ENCODE data around the gene SPTLC2. TPM values are rescaled to one million over a fixed set of nuclear protein-coding genes. Genes with fewer than 3 reads are reported as not detected.

SPTLC2 gene
- total and polyA plus RNA-seq, 2 of the 8 experiments (the other 6 are each of a cell fraction or from before 2014, with no cell fraction given) = 8.9 to 35.1 TPM

DNA sequence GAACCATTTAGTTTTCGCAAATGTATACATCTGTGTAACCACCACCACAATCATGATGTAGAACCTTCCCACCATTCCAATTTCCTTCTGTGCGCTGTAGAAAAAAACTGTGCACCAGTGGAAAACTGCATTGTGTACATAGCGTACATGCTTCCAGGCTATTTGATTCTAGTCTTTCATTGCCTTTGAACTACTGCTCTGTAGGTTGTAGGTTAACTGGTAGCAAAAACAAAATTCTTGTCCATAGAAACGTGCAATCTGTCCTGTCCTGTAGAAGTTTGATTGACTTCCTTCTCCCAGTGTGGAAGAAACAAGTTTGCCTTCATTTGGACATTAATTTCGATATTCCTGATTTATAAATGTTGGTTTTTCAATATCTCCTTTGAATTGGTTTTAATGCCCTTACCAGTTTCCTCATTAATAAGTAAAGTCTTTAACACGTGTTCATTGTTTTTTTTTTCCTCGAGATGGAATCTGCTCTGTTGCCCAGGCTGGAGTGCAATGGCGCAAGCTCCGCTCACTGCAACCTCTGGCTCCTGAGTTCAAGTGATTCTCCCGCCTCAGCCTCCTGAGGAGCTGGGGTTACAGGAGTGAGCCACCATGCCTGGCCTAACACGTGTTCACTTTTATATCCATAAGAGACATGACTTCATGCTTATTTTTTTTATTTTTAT lies 114.2 kb downstream of the SPTLC2 start:
- H3K56ac ChIP-seq (replicated peaks; ENCODE audit: insufficient read length, low read depth, low read length) = no peak overlapping the region
- no peak overlapping the region for H2BK15ac ChIP-seq (ENCODE audit: low read length)
- no peak overlapping the region for H3K9ac ChIP-seq (replicated peaks in 1 of 4; ENCODE audit: extremely low read depth in 1 of 4, low read depth in 3 of 4, low read length in 3 of 4)
- no peak overlapping the region for H3K23ac ChIP-seq (ENCODE audit: insufficient read length)
- no peak overlapping the region for H3K18ac ChIP-seq (ENCODE audit: extremely low read depth, low read length)
- no peaks in the 10 kb centered on the region; a peak in 1 of 8 replicates for H3K36me3 ChIP-seq (ENCODE audit: control insufficient read depth in 2 of 4, insufficient read depth in 4 of 4, low read length in 3 of 4)
- no peaks in the 10 kb centered on the region for H3K9me3 ChIP-seq (ENCODE audit: insufficient read depth in 2 of 2, low read depth in 1 of 2, low read length in 1 of 2)
- no peak overlapping the region for H4K91ac ChIP-seq (replicated peaks; ENCODE audit: insufficient read length, low read length)
- peaks cover 0 to 2% of the 10 kb centered on the region in 2 experiments for H4K20me1 ChIP-seq (replicated peaks in 1 of 2; ENCODE audit: control insufficient read depth in 1 of 2, insufficient read depth in 2 of 2, low read length in 2 of 2)
- no peak overlapping the region for H3K4me3 ChIP-seq (ENCODE audit: extremely low read depth in 1 of 4, insufficient read depth in 2 of 4, low read depth in 3 of 4, low read length in 4 of 4)
- 84% methylated on average over 11 of the region's 11 CpGs; no CpG with 5 or more reads in 1 of the 2 experiments for WGBS, 2 experiments (ENCODE audit: extremely low coverage in 1 of 2, insufficient coverage in 1 of 2, insufficient read length in 1 of 2, insufficient replicate concordance in 2 of 2, low coverage in 1 of 2, low lambda C conversion rate in 2 of 2, missing lambda C conversion rate in 1 of 2)
- FAIRE-seq (no peak), DNase-seq (ENCODE audit: low read depth in 1 of 2, low spot score in 2 of 2) (no peak)
- H4K8ac ChIP-seq (ENCODE audit: extremely low read depth, insufficient read depth, low read length) = no peak overlapping the region
- H2BK5ac ChIP-seq (ENCODE audit: low read depth, low read length) = no peak overlapping the region
- H3K4ac ChIP-seq (replicated peaks; ENCODE audit: insufficient read length, low read depth, low read length) = no peak overlapping the region
- H2BK120ac ChIP-seq (replicated peaks; ENCODE audit: low read depth, low read length) = no peak overlapping the region
- H2AK5ac ChIP-seq (ENCODE audit: low read depth, low read length) = no peak overlapping the region
- peaks cover 14% of the 10 kb centered on the region; the same call in 1 of the 2 replicates for H3K23me2 ChIP-seq (ENCODE audit: low read depth, low read length)
- H4K5ac ChIP-seq (ENCODE audit: insufficient read length, low read depth, low read length) = no peak overlapping the region
- H2BK12ac ChIP-seq (ENCODE audit: low read depth, low read length) = no peak overlapping the region
- no peak overlapping the region for H2AFZ ChIP-seq (ENCODE audit: low read length)
- H3K27me3 ChIP-seq (replicated peaks in 1 of 4; ENCODE audit: control insufficient read depth in 3 of 4, extremely low read depth in 1 of 4, insufficient read depth in 3 of 4, low read length in 3 of 4) = peaks cover 25 to 37% (median 33%) of the 10 kb centered on the region in 4 experiments
- no peak overlapping the region for H3K4me2 ChIP-seq (ENCODE audit: insufficient read depth in 1 of 2, low read depth in 2 of 2, low read length in 2 of 2)
- peaks cover 0 to 7% (median 3%) of the 10 kb centered on the region in 4 experiments; a peak in 4 of 7 replicates for H3K4me1 ChIP-seq (replicated peaks in 1 of 4; ENCODE audit: control insufficient read depth in 3 of 4, insufficient read depth in 4 of 4, low read length in 3 of 4)
- POLR2A ChIA-PET (ENCODE audit: partially characterized antibody) = no interaction called here
- H2BK20ac ChIP-seq (ENCODE audit: low read length) = no peak overlapping the region
- H3K79me2 ChIP-seq (ENCODE audit: control insufficient read depth in 1 of 2, insufficient read depth in 2 of 2, low read length in 2 of 2) = no peaks in the 10 kb centered on the region
- no peak overlapping the region for H3K14ac ChIP-seq (ENCODE audit: insufficient read length)
- CTCF ChIA-PET (ENCODE audit: partially characterized antibody) = no interaction called here
- TF ChIP-seq BCL11A (IDR thresholded peaks at IDR 0.05; ENCODE audit: low read depth in 2 of 2, low read length in 2 of 2) (no peak), NRF1 (IDR thresholded peaks at IDR 0.05; ENCODE audit: low read depth, low read length) (no peak), POLR2AphosphoS5 (IDR thresholded peaks at IDR 0.05; ENCODE audit: low read depth, low read length) (no peak), KDM5A (IDR thresholded peaks at IDR 0.05; ENCODE audit: low read length) (no peak)
- TF ChIP-seq, protein P1, sequence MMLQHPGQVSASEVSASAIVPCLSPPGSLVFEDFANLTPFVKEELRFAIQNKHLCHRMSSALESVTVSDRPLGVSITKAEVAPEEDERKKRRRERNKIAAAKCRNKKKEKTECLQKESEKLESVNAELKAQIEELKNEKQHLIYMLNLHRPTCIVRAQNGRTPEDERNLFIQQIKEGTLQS (IDR thresholded peaks at IDR 0.05; ENCODE audit: insufficient read depth, low read depth, low read length) = no peak
- H3K79me1 ChIP-seq (ENCODE audit: low read depth, low read length) = no peaks in the 10 kb centered on the region
- H3K27ac ChIP-seq (ENCODE audit: low read depth, low read length) = no peak overlapping the region
